Measurements from ENCODE around the gene EGFL8. TPM values are rescaled to one million over a fixed set of nuclear protein-coding genes. Genes with fewer than 3 reads are reported as not detected.

EGFL8 gene
- 21.4 TPM for total RNA-seq

GRCh38 chr6:32164295-32164694 is at the start of gene EGFL8:
Gene EGFL8 (plus strand): TSS chr6:32164595. CDS start chr6:32166166, 1,571 bp downstream.

DNA sequence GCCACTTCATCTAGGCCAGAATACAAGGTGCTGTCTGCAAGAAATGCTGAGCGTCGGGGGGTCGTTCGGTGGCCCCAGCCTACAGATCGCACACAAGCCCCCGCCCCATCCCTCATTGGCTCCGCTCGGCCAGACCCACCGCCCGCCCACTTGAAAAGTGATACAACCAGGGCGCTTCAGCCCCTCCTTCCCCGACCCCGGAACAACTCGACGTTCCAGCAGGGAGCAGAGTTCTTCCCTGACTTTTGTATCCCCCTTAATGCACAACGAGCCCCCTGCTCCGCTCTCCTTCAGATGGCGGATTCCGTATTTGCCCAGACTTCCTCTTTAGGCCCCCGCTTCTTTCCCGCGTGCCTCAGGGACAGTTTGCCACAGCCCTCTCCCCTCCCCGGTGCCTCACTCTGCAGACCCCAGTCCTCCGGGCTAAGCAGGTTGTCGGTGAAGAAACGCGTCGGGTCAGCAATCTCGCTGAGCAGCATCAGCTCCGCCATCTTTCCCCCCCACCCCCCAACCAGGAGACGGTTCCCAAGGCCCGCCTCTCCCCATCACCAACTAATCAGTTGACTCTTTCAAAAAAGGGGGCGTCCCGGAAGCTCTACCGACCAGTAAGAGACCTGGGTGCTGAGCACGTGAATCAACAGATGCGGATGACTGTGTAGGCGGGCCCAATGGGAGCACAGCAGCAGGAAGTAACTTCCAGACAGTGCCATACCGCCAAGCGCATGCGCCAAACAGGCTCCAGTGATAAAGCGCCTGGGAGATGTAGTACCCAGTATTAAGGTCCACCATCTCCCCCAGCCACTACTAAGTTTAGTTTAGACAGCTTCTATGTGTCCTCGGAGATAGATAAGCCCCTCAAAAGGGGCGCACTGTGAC is 36.4 kb upstream of the EGFL8 start, which contains the start of gene ATF6B:
Gene ATF6B, minus strand, starts transcription at position 530 of the 876 bp plus-strand sequence. Its CDS starts 39 bp downstream, at position 491.

GRCh38 chr6:32151863-32152768 is 12.3 kb upstream of the EGFL8 start, which contains the start of gene PRRT1:
Gene PRRT1 (minus strand): TSS chr6:32151939. CDS start chr6:32151827, 112 bp downstream.

DNA sequence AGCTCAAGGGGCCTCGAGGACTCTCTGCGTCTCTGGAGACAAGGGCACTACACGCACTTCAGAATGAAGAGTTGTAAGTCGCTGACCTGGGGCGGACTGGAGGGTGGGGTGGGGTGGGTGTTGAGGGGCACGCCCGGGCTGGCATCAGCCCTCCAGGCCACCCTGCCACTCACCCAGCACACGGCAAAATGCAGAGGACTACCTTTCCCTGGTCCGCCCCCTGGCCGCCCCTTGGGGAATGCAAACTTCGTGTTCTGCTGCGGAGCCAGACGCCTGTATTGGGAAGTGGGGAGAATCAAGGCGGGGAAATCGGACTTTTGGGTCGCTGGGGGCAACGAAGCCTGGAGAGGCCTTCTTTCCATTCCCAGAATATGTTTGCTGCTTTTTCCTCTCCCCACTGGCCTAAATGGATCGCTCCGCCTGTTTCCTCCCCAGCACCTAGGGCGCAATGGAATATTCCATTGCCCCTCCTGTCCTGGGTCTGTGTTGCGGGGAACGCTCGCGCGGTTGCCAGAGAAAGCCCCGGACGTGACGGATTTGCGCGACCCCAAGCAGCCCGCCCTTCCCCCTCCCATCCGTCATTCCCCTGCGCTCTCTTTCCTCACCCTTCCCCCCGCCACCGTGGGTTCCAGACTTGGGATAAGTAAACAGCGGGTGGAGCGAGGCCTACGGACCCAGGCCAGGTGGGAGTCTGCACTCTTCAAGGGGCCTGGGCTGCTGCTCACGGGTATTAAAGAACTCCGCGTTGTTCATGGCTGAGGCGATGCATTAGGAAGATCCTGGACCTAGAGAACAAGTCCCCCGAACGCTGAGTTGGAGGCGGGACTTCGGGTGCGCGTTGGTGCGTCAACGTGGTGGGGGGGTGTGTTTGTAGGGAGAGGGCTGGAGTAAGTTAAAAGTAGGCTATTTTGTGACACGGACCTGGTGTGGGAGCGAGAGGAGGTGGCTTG is 10.6 kb upstream of the EGFL8 start, which contains the start of gene PPT2:
Gene PPT2, plus strand, starts transcription at position 578 of the 950 bp plus-strand sequence. CDS start 454 bp downstream, outside the sequence.

GRCh38 chr6:32175711-32176475 is 11.5 kb downstream of the EGFL8 start, which contains the start of gene AGPAT1:
Gene AGPAT1 (minus strand): TSS chr6:32176084. CDS start chr6:32171496, 4,588 bp downstream.

DNA sequence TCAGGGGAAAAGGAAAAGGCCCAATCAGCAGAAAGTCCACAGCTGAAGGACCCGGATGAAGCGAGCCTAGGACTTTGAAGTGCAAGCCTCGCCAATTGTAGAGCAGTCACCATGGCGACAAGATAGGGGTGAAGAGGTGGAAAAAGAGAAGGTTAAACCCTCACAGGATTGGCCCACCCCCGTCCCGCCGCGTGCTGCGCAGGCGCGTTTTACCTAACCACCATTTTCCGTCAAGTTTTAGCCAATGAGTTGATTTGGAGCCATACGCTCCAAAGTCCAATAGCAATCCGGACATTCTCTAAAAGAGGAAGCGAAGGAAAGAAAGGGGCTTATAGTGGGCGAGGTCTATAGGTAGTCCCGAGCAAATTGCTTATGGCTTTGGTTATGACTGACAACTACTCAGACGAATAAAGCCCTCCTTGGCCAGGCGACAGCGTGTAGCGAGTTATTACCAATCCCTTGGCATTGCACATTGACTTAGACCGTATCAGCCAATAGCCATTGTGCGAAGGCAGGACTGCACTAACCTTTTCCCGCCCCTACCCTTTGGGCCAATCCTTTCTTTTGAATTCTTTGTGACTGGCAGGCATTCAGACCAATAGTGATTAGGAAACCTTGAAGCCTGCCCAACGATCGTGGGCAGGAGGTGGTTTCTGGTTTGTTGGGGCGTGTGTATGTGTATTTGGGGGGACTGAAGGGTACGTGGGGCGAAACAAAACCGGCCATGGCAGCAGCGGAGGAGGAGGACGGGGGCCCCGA is 13.6 kb downstream of the EGFL8 start, which contains the start of gene RNF5:
Gene RNF5, plus strand, starts transcription at position 618 of the 759 bp plus-strand sequence. Its CDS starts 107 bp downstream, at position 725.

DNA sequence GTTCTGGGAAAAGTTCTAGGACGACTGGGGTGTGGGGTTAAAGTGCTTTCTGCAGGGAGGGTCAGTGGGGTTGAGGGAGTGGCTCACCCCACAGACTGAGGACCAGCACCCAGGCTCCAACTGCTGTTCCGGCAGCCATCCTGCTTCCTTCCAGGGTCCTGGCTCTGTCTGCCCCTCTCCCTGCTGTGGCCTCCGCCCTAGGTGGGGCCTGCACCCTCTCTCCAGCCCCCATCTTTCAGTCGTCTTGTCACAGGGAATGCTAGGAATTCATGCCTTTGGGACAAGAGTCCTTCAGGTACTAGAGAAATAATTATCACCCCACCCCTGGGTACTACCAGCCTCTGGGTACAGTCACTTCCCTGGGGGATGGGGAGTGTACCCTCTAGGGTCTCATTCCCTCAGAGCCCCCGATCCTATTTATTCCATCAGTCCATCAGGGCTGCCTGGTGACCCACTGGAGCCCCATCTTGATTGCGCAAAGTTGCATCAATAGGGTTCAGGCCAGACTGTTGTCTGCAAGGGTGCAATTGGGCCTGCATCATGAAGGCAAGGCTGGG is 19.8 kb downstream of the EGFL8 start, which contains the start of gene AGER:
Gene AGER, minus strand, starts transcription at position 170 of the 557 bp plus-strand sequence. Its CDS starts 31 bp downstream, at position 139.

GRCh38 chr6:32190054-32190851 is 25.9 kb downstream of the EGFL8 start, which contains the start of gene PBX2:
Gene PBX2 (minus strand): TSS chr6:32190202. CDS start chr6:32189915, 287 bp downstream.

DNA sequence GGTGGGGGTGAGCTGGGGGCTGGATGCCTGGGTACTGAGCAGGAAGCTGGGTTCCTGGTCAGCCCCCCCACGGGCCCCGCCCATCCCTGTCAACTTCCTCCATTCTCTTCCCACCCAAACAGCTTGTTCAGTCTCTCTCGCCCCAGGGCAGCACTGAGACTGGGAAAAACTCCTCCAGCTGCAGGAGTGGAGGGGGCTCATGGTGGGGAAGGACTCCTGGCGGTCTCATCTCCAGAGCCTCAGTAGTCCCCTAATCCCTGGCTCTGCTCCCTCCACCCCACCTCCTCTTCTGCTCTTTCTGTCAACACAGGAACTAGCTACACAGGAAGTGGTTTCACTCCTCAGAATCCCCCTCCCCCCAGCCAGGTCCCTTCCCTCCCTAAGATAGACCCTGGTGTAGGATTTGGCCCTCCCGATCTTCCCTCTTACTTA is 28.2 kb downstream of the EGFL8 start, which contains the start of gene GPSM3:
Gene GPSM3, minus strand, starts transcription at position 36 of the 432 bp plus-strand sequence. CDS start 130 bp downstream, outside the sequence.

Other genes starting within 250 kb of the EGFL8 start
- 6.2 TPM for gene C2, start 236.9 kb upstream of the EGFL8 start, total RNA-seq
- 14.6 TPM for gene CFB, start 218.5 kb upstream of the EGFL8 start, total RNA-seq
- gene NELFE, start 205.6 kb upstream of the EGFL8 start, total RNA-seq: 54.3 TPM
- 47.2 TPM for gene SKIC2, start 205.4 kb upstream of the EGFL8 start, total RNA-seq
- 20.6 TPM for gene DXO, start 192.5 kb upstream of the EGFL8 start, total RNA-seq
- gene C4A, start 182.5 kb upstream of the EGFL8 start, total RNA-seq: 29.9 TPM
- 12.1 TPM for gene C4B, start 149.8 kb upstream of the EGFL8 start, total RNA-seq
- 0.22 TPM for gene CYP21A2, start 126.2 kb upstream of the EGFL8 start, total RNA-seq
- 129 TPM for gene TNXB, start 55.3 kb upstream of the EGFL8 start, total RNA-seq
- gene ATF6B, start 36.3 kb upstream of the EGFL8 start, total RNA-seq: 35.8 TPM
- 3.4 TPM for gene FKBPL, start 34.3 kb upstream of the EGFL8 start, total RNA-seq
- gene PRRT1, start 12.7 kb upstream of the EGFL8 start, total RNA-seq: 1.6 TPM
- 318 TPM for gene PPT2, start 10.5 kb upstream of the EGFL8 start, total RNA-seq
- gene AGPAT1, start 11.5 kb downstream of the EGFL8 start, total RNA-seq: 20.1 TPM
- gene RNF5, start 13.8 kb downstream of the EGFL8 start, total RNA-seq: 73.4 TPM
- 2.6 TPM for gene AGER, start 19.7 kb downstream of the EGFL8 start, total RNA-seq
- 84.5 TPM for gene PBX2, start 25.6 kb downstream of the EGFL8 start, total RNA-seq
- 1.8 TPM for gene GPSM3, start 28.0 kb downstream of the EGFL8 start, total RNA-seq
- 13.6 TPM for gene NOTCH4, start 59.5 kb downstream of the EGFL8 start, total RNA-seq
- not detected for gene TSBP1, start 207.3 kb downstream of the EGFL8 start, total RNA-seq
- gene BTNL2, start 242.6 kb downstream of the EGFL8 start, total RNA-seq: not detected